ENCODE results near the gene MSANTD1.
A peak's percentile ranks its signal among the peaks of the same experiment; 100 is the strongest.

MSANTD1 gene

GRCh38 chr4:3247399-3248177 is 1.4 kb upstream of the MSANTD1 start:
- no peak for DNase-seq (ENCODE audit: low read depth, low spot score)

DNA sequence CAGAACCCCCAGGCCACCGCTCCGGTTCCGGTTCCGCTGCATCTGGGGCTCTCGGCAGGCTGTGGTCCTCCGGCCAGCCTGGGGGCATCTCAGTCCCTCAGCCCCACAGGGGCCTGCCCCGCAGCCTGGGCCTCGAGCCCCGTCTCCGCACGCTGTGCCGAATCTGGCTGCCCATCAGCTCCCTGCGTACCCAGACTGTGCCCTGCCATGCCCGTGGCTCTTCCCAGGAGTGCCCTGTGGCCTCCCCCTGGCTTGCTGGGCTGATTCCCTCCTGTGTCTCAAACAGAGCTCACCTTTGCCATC is 830 bp upstream of the MSANTD1 start:
- no peak for DNase-seq (ENCODE audit: low read depth, low spot score)

GRCh38 chr4:3249711-3250437 is 915 bp downstream of the MSANTD1 start:
- no peak for DNase-seq (ENCODE audit: low read depth, low spot score)

DNA sequence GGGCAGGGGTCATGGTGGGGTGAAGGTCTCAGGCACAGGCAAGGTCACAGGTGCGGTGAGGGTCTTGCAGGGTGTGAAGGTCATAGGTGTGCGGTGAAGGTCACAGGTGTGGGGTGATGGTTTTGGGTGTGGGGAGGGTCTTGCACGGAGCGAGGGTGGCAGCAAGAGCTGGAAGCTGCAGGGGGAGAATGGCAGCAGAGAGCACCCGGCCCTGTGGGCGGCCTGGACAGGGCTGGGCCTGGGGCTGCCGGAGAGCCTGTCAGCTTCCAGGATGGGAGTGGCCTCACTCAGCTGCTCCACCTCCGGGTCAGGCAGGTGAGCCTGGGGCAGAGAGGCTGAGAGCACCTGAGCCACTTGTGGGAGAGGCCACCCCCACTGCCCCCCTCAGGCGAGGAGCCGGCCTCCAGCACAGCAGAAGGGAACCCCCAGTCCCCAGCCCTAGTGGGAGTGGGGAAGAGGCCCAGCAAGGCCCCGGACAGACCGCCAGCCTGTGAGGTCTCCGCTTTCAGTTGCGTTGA is 1.5 kb downstream of the MSANTD1 start:
- no peak for DNase-seq (ENCODE audit: low read depth, low spot score)

DNA sequence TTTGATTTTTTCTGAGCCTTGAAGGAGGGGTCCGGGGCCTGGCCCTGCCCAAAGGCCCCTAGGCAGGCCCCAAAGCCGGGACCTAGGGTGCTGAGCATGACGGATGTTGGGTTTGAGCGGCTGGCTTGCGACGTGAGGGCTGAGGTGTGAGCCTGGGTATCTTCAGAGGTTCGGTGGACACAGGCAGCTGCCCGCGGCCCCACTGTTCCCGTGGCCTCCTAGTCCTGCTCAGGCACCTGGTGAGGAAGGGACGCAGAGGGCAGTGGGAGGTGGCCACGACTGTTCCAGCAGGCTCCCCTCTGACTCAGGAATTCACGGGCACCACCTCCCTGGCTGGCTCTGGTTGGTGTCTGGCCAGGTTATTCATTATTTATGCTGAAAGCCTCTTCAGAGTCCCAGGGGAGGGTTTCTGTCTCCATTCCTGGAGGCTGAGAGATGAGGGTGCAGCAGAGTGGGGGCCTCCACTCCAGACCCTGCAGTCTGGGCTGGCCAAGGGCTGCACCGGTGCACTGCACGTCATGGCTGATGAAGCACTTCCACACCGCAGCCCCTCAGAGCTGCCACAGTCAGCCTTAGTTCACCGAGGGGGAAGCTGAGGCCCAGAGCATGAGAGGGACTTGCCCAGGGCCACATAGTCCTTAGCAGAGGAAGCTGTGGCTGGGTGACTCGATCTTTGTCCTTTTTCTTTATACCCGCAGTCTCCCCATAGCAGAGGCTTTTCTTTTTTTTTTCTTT is 2.2 kb downstream of the MSANTD1 start:
- peak; percentile 81 for DNase-seq (ENCODE audit: low read depth, low spot score)

DNA sequence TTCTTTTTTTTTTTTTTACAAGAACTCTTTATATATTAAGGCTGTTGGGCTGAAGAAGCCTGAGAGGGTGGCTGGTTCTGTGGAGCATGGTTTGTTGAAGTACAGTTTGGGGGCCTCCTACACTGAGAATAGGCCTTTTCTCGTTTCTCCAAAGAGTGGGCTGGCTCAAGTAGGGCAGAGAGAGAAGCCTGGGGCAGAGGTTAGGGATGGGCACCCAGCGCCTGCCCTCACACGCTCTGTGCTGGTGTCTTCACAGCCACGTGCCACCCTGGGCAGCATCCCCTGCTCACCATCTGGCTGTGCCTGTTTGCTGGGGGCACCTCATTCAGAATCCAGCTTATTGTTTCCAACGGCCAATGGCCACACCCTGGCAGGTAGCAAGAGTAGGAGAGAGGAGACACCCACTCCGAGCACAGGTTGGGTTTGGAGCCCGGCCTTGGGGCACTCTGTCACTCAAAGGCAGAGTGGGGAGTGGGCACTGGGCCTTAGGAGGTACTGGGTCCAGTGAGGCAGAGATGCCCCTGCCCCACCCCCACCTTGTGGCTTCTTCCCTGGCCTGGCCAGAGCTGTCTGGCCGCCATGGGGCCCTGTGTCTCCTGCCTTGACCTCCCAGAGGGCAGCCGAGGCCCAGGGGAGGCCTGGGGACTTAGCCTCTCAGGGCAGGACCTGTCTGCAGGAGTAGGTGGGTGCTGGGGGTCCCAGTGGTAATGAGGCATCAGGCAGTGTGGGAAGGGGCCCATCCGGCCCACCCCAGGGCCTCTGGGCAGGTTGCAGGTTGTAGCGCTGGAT is 2.9 kb downstream of the MSANTD1 start:
- no peak for DNase-seq (ENCODE audit: low read depth, low spot score)

- DNase-seq (ENCODE audit: low read depth, low spot score), result no peak
Measured at GRCh38 chr4:3252480-3252828, 3.5 kb downstream of the MSANTD1 start.

- DNase-seq (ENCODE audit: low read depth, low spot score), result no peak
Measured at GRCh38 chr4:3252831-3253641, 4.1 kb downstream of the MSANTD1 start.

DNA sequence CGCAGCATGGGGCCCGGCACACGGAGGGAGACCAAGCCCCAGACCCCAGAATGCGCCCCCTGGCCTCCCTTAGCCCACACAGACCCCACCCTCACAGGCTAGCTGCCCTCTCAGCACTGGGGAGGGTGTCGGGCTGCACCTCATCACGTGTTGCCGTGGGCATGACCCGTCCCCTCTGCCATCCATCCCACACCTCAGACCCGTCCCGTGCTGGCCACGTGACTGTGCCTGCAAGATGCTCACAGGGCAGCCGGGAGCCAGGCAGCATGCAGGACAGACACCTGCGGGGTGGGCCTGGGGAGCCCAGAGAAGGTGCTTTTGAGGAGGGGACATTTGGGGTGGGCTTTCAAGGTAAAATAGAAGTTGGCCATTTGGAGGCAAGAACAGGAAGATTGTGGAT is 4.8 kb downstream of the MSANTD1 start:
- DNase-seq (ENCODE audit: low read depth, low spot score), result no peak

DNA sequence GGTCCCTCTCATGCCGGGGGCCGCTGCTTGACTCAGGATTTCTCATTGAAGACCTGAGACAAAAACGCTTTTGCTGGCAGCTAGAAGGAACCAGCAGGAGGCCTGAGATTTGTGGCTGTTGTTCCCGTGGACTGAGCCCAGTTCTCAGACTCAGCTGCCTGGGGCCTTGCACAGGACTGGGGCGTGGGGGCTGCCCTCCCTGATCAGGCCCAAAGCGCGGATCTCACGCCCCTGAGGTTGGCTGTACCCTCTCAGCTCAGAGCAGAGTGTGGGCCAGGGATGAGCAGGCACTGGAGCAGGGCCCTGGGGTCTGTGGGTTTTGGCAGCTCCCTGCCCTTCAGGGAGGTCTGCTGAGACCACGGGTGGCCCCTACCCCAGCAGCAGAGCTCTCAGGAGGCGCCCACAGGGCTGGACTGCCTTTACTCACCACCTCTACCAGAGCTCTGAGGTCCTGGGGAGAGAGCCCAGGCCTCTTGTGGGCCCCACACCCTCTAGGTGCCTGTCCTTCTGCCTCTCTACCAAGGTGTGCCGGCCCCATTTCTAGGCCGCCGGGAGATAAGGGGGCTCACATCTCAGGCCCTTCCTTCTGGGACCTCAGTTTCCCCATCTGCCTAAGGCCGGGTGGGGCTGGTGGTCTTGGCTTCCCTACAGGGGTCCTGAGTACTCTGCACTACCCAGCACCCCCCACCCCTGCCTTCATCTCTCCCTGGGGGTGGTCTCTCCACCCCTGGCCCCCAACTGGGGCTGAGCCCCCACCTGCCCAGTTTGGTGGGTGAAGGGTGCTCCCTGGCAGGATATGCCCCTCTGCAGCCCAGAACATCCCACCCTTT is 5.6 kb downstream of the MSANTD1 start:
- DNase-seq (ENCODE audit: low read depth, low spot score), result no peak

GRCh38 chr4:3255611-3256186 is 6.7 kb downstream of the MSANTD1 start:
- DNase-seq (ENCODE audit: low read depth, low spot score), result no peak

DNA sequence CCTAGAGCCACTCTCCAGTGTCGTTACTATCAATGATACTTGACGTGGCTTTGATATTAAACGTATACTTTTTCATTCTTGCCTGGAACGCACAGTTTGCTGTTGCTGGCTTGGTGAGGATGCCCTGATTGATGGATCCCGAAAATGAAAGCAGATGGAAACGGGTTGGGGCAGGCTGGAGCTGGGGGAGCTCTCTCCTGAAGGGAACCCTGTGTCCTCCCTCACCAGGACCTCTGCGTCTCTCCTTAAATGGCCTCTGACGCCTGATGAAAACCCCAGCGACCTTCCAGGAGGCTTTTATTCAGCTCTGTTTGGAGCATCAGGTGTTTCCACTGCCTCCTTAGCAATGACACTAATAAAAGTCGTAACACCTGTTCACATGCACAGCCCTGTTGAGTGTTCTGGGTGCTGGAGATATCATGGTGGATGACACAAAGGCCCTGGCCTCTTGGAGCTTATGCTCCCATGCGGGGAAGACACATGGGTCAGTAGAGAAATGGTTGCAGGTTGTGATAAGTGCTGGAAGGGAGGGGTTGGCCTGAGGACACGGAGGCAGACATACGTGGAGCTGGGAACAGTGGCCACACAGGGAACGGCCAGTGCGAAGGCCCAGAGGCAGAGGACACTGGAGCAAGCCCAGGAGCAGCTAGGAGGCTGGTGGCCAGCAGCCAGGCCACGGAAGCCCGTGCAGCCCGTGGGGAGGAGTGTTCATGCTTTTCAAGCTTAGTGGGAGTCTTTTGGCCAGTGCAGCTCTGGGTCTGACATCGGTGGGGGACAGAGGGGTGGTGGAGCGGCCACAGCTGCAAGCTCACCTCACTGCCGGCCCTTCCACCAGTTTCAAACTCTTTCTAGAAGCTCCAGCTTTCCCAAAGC is 7.5 kb downstream of the MSANTD1 start:
- DNase-seq (ENCODE audit: low read depth, low spot score), result no peak

DNA sequence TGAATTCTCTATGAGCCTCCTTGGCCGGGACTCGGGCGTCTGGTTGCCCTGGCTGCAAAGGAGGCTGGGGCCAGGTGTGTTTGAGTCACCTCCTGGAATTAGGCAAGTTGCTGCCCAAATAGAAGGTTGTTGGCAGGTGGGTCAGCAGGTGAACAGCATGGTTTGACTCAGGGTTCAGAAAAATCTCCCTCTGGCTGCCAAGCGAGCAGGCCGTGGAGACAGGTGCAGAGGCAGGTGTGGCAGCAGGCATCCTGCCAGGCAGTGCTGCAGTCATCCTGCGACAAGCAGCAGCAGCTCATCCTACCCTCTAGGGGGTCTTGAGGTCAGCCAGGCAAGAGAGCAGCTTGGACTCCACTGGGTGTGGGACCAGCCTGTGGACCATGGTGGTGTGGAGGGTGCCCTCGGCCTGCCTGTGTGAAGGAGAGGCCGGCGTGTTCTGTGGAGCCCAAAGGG is 8.2 kb downstream of the MSANTD1 start:
- DNase-seq (ENCODE audit: low read depth, low spot score), result no peak

GRCh38 chr4:3257556-3258482 is 8.9 kb downstream of the MSANTD1 start:
- peak; percentile 72 for DNase-seq (ENCODE audit: low read depth, low spot score)

- no peak for DNase-seq (ENCODE audit: low read depth, low spot score)
Measured at GRCh38 chr4:3261411-3262207, 12.7 kb downstream of the MSANTD1 start.

GRCh38 chr4:3262208-3263052 is 13.5 kb downstream of the MSANTD1 start:
- no peak for DNase-seq (ENCODE audit: low read depth, low spot score)
